SKM-1 treated with dmso at 0.1 percent for 144 hours (cell line): ENCODE data around the gene IL6ST.
A peak's percentile ranks its signal among the peaks of the same experiment; 100 is the strongest.
"Not testable (repeated sequence)": the region's sequence is repeated elsewhere in the genome, so short reads cannot be mapped to it uniquely, and the experiment has no call there.

Experiments
- DNase-seq: peaks from one replicate; lab custom pipeline; 2025; ENCODE audit not compliant: unreplicated experiment; lab: John Stamatoyannopoulos, UW

Gene IL6ST

GRCh38 chr5:55973296-55973695 is 21.5 kb downstream of the IL6ST start:
- no peak for DNase-seq

DNA sequence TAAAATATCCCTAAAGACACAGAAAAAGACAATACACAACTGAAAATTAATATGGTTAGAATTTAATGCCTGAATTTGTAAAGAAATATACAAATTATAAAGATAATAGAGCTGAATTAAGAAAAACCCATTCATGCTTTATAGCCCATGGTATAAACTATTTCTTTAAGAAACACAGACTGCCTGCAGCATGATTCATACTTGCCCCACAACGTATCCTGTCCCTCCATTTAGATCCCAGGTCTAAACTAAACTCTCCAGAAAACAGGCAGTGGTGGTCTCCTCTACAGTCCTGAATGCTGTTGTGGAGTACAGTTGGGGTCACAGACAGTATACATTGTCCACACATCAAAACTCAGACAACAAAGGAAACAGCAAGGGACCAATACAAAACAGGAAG is 24.8 kb downstream of the IL6ST start:
- DNase-seq, result no peak

GRCh38 chr5:55966284-55966683 is 28.5 kb downstream of the IL6ST start:
- DNase-seq, result no peak

GRCh38 chr5:55965525-55965924 is 29.2 kb downstream of the IL6ST start:
- no peak for DNase-seq

GRCh38 chr5:55960779-55961178 is 34.0 kb downstream of the IL6ST start:
- DNase-seq, result no peak

DNA sequence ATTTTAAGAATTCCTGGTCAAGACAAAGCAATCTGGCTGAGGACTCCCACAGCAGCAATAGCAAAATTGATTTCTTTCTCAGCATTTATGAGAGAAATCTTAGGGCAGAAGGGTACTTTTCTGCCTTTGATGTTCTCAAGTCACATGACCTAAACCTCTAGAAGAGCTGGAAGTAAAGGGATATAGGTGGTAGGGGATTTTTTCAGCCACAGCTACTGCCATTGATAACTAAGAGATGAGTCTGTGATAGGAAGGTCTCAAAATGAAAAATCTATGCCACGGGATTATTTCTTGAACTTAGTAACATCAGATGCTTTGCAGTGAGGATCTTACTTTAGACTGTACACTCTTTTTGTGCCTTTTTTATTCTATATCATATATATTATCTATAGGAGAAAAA is 35.6 kb downstream of the IL6ST start:
- no peak for DNase-seq

- not testable (repeated sequence) for DNase-seq
These were observed 53.6 kb downstream of the IL6ST start for GRCh38 chr5:55941154-55941553.

DNA sequence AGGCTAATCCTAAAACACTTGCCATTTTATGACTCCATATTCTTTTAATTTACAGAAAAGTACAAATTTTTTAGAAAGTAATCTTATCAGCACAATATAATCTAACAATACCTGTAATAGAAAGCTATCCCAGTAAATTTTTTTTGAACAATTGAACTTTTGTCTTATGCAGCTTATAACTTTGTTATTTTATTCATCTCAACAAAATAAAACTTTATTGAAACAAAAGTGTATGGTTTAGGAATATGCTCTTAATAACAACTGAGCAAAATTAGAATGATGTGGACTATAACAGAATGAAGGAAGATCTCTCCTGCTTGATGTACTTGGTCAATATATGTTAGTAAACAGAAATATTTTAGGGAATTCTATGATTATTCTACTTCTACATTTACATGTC is 57.2 kb downstream of the IL6ST start:
- DNase-seq, result not testable (repeated sequence)

DNA sequence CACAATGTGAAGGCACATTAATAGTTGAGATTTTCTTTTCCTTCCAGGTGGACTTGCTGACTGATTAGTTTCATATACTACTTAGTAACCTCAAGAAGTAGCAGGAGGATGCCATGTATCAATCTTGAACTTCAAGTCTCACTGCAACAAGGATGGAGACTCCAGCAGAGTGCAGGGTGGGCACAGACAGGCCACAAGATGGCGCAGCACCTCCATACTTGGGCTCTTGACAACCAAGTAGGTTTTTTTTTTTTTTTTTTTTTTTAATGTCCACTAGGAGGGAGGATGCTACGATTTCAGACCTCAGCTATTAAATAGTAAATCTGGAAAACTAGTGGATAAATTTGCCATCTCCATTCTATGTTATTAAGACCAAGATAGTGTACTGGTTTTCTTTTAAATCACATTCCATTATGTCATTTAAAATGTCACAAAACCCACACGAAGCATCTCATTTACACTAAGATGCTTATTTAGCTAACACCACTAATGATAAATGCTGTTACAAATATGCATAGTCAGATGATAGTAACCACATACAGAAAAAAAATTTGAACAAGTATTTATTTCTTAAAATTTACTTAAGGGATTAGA is 58.6 kb downstream of the IL6ST start:
- peak; percentile 68 for DNase-seq

- no peak for DNase-seq
These were observed 59.4 kb downstream of the IL6ST start for GRCh38 chr5:55935371-55935770.

GRCh38 chr5:55934720-55935119 is 60.0 kb downstream of the IL6ST start:
- DNase-seq, result no peak

- no peak for DNase-seq
These were observed 60.6 kb downstream of the IL6ST start for GRCh38 chr5:55934115-55934613.

GRCh38 chr5:55933377-55934114 is 61.2 kb downstream of the IL6ST start:
- DNase-seq, result no peak

GRCh38 chr5:55932700-55933099 is 62.1 kb downstream of the IL6ST start:
- DNase-seq, result no peak

GRCh38 chr5:55929020-55929799 is 65.6 kb downstream of the IL6ST start:
- no peak for DNase-seq

- DNase-seq, result no peak
These were observed 66.7 kb downstream of the IL6ST start for GRCh38 chr5:55927861-55928655.

GRCh38 chr5:55926476-55926875 is 68.3 kb downstream of the IL6ST start:
- DNase-seq, result no peak

DNA sequence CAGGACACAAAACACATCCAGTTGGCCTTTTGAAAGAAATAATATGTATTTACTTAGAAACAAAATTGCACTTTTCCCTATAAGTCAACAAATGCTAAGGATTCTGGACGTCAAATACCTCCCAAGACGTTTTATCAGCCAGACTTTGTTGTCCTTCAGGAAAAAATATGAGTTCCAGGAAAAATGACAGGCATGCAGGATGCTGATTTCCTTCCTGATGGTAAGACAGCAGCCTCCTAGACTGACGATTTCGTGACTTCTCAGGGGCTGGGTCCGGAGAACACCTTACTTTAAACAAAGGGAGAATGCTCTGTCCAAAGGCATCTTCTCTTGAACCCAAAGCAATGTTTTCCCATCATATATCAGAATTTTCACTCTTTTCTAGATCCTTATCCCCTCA is 69.1 kb downstream of the IL6ST start:
- no peak for DNase-seq

DNA sequence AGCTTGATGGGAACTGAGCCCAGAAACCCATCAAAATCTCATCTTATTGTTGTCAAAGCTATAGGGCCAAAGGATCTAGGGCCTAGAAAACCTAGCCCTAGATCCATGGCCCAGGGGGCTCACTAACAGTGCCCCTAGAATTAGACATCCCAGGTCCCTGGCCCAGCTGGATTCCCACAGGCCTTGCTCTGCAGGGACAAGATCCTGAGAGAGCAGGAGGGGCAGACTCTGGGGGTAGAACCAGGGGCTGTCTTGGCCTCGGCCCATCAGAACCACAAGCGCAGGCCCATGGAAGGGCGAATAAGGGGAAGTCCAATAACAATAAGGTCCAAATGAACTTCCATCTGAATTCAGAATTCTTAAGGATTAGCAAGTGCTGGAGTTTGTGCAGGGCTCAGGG is 69.6 kb downstream of the IL6ST start:
- no peak for DNase-seq

GRCh38 chr5:55924744-55925143 is 70.0 kb downstream of the IL6ST start:
- no peak for DNase-seq

DNA sequence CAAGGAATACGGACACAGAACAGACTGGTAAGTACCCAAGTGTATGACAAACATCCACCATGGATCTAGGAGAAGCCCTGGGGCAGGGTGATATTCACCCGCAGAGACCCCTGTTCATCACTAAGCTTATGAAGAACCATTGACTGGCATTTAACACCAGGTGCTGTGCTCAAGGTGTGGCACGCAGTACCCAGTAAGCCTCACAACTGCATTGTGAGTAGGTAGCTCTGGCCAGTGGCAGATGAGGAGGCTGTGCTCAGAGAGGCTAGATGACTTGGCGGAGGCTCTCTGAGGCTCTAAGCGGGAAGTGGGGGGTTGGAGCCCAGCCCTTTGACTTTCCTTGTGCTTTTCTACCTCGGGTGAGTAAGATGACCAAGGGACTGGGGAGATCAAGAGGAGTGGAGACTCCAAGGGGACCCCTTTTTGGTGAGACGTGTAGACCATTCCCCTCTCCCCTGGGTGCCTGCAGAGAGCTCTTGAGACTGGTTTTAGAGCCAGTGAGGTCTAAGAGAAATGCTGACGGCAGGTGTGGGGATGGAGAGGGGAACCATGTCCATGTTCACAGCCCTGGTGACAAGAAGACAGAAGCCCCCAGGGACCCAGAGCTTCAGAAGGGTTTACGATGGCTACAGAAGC is 70.8 kb downstream of the IL6ST start:
- DNase-seq, result no peak
